SK-N-MC (cell line): ENCODE measurements around the gene FUT8.

ENCODE experiments used
- DNase-seq: peaks from one replicate; pipeline ENCODE4 v3.0.0-alpha.2; 2011; ENCODE audit warnings: low read depth, low spot score
- H3K27ac ChIP-seq: fragments of 200-600 bp; sonication (generic); 2 replicates; pipeline ENCODE4 v1.5.1; 2016; ENCODE audit warnings: mixed run types
- H3K36me3 ChIP-seq: fragments of 200-600 bp; sonication (generic); 2 replicates; pipeline ENCODE4 v1.6.1; 2017; ENCODE audit warnings: antibody characterized with exemption, low read length, mixed read lengths; ENCODE audit not compliant: insufficient read depth
- H3K4me3 ChIP-seq: fragments of 200-600 bp; sonication (generic); 2 replicates; pipeline ENCODE4 v1.5.1; 2016
- H3K9ac ChIP-seq: fragments of 200-600 bp; sonication (generic); 2 replicates; pipeline ENCODE4 v1.8.0; 2017; ENCODE audit warnings: mixed run types, mixed read lengths; ENCODE audit not compliant: insufficient read length
- H3K9me3 ChIP-seq: fragments of 200-600 bp; sonication (generic); 2 replicates; pipeline ENCODE4 v1.6.1; 2017; ENCODE audit warnings: low read depth, mild to moderate bottlenecking, antibody characterized with exemption, low read length, moderate library complexity, mixed read lengths
- EZH2 ChIP-seq: fragments of 200-600 bp; sonication (generic); IDR thresholded peaks from one replicate; pipeline ENCODE4 v1.6.1; 2017; ENCODE audit warnings: antibody characterized with exemption
- FOXP2 ChIP-seq: optimal IDR thresholded peaks from 2 replicates; pipeline ENCODE3; 2011; ENCODE audit warnings: mild to moderate bottlenecking, moderate library complexity; ENCODE audit not compliant: insufficient read depth; ENCODE audit errors: extremely low read length, control extremely low read depth
- POLR2AphosphoS5 ChIP-seq: IDR thresholded peaks from 2 replicates; pipeline ENCODE4 v1.6.1; 2012; ENCODE audit warnings: mild to moderate bottlenecking, low read depth, low read length, borderline replicate concordance

The FUT8 gene

DNA sequence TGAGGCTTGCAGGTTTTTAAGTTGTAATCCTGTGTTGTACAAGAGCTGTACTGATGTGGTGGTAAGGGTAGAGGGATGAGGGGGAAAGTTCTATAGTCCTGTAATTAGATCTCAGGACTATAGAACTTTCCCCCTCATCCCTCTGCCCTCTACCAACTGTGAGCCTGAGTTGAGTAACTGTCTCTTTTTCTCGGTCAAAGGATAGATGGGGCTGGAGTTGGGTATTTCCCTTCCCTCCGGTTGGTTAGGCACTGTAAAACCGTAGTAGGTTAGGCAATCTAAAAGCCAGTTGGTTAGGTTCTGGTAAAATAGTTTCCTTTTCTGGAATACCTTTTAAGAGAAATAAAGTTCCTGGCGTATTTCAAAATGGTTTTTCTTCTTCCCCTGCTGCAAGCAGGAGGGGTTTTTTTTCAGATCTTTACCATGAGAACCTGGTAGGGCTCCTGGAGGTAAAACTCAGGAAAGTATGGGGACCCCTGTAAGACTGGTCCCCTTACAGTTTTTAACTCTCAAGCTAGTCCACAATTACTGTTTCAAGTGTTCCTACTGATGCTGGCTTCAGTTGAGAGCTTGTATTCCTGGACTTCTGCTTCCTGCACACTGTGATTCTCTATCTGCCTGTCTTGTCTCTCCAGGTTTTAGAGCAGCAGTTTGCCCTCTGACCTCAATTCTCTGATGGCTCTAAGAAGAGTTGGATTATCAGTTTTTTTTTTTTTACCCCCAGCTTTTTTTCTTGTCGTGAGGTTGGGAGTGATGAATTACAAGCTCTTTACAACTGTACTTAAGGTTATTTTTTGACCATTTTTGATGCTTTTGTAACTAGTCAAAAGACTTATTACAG lies 58.7 kb downstream of the FUT8 start:
- H3K4me3 ChIP-seq = peak overlapping the region; percentile 20; the same call in 1 of the 2 replicates
- H3K36me3 ChIP-seq = peaks cover 15% of the 10 kb centered on the region; the same call in 1 of the 2 replicates
- no peaks in the 10 kb centered on the region for H3K9me3 ChIP-seq
- TF ChIP-seq FOXP2 (no peak), EZH2 (no peak), POLR2AphosphoS5 (no peak)
- no peak overlapping the region for H3K9ac ChIP-seq
- DNase-seq = no peak
- H3K27ac ChIP-seq = peak overlapping the region; percentile 65

DNA sequence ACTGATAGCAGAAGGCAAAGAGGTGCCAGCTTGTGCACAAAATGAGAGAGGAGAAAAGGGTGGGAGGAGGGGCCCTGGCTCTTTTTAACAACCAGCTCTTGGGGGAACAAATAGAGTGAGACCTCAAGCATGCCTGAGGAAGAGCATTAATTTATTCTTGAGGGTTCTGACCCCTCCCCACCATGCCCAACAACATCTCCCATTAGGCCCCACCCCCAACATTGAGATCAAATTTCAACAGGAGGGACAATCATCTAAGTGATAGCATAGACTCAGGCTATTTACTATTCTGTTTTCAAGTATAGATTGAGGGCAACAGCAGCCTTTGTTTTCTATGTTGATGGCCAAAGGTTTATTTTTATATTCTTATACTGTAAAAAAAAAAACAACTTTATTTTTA lies 59.7 kb downstream of the FUT8 start:
- Histone ChIP-seq H3K4me3 (0 out of 2 replicates have a peak overlapping the region, but pooled peaks have one; percentile 20), H3K27ac (peak overlapping the region; percentile 65; the same call in 1 of the 2 replicates), H3K9me3 (no peaks in the 10 kb centered on the region), H3K9ac (no peak overlapping the region), H3K36me3 (peaks cover 11% of the 10 kb centered on the region; the same call in 1 of the 2 replicates)
- TF ChIP-seq EZH2 = no peak
- TF ChIP-seq POLR2AphosphoS5 = no peak
- TF ChIP-seq FOXP2 = no peak
- no peak for DNase-seq

DNA sequence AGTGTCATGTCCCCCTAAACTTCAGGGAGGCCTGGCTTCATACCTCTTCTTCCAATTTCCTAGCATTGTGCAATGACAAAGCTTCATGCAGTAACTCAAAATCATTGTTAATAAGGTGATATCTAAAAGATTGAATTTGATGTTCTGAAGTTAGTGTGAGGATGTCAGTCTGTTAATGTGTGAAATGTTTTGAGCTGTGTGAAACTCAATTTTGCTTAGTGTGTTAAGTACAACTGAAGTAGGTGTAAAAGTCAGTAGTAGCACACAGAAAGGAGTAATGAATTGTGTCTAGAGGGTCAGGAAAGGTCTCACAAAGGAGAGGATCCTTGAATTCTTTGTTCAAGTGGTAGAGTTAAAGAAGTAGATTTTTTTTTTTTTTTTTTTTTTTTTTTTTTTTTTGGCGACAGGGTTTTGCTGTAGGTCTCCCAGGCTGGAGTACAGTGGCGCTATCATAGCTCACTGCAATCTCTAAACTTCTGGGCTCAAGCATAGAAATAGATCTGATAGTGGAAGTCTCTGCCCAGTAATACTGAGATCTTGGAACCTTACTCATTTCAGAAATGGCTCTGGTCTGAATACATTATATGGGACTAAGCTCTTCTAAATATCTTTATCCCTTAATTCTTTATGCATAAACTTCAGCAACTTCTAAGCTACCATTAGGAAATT lies 63.9 kb downstream of the FUT8 start:
- TF ChIP-seq POLR2AphosphoS5 (no peak), EZH2 (no peak), FOXP2 (no peak)
- no peak overlapping the region for H3K4me3 ChIP-seq
- no peaks in the 10 kb centered on the region for H3K9me3 ChIP-seq
- no peak for DNase-seq
- H3K36me3 ChIP-seq = peaks cover 18% of the 10 kb centered on the region; the same call in 1 of the 2 replicates
- H3K9ac ChIP-seq = no peak overlapping the region
- H3K27ac ChIP-seq = no peak overlapping the region

DNA sequence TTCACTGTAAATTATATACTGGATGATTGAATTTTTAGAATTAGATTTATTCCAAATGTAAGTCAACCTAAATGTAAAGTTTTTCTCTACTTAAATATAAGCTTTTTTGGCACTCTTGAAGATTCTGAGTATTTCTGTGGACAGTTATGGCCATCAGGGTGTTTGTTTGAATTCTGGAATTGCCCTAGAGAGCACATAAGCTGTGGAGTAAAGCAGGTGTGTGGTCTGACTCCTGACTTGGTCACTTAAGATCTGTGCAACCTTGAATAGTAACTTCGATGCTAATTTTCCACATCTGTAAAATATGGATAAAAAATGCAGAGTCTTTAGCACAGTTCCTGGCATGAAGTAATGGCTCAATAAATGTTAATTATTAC lies 64.4 kb downstream of the FUT8 start:
- no peak overlapping the region for H3K9ac ChIP-seq

GRCh38 chr14:65478017-65478416 lies 65.5 kb downstream of the FUT8 start:
- Histone ChIP-seq H3K9ac (no peak overlapping the region), H3K36me3 (peaks cover 26% of the 10 kb centered on the region), H3K4me3 (no peak overlapping the region), H3K27ac (no peak overlapping the region; the same call in 1 of the 2 replicates), H3K9me3 (no peaks in the 10 kb centered on the region)
- no peak for TF ChIP-seq FOXP2
- TF ChIP-seq POLR2AphosphoS5 = no peak
- no peak for TF ChIP-seq EZH2
- no peak for DNase-seq

More for the DNA sequence above, 64.4 kb downstream of the FUT8 start:
- no peak overlapping the region for H3K27ac ChIP-seq
- no peak for DNase-seq
- TF ChIP-seq FOXP2 = no peak
- TF ChIP-seq EZH2 = no peak
- TF ChIP-seq POLR2AphosphoS5 = no peak
- H3K9me3 ChIP-seq = no peaks in the 10 kb centered on the region
- H3K36me3 ChIP-seq = peaks cover 18% of the 10 kb centered on the region; the same call in 1 of the 2 replicates
- no peak overlapping the region for H3K4me3 ChIP-seq

DNA sequence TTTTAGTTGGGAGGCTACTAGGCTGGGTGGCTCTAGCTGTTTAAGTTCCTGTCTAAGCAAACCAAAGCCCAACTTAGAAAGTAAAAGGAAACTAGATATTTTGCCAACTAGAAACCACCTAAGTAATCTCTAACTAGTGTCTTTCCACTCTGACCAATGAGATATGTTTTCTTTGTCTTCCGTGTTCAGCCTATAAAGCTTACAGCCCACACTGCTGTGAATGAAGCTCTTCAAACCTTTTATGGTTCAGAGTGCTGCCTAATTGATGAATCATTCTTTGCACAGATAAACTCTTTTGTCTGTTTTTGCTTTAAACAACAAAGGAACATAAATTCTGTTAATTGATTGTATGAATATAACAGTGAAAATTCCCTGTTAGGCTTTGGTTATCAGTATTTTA lies 66.1 kb downstream of the FUT8 start:
- Histone ChIP-seq H3K9ac (no peak overlapping the region), H3K27ac (peak overlapping the region; percentile 18; the same call in 1 of the 2 replicates), H3K36me3 (peaks cover 26% of the 10 kb centered on the region), H3K9me3 (no peaks in the 10 kb centered on the region), H3K4me3 (no peak overlapping the region)
- no peak for DNase-seq
- TF ChIP-seq POLR2AphosphoS5 = no peak
- TF ChIP-seq FOXP2 = no peak
- no peak for TF ChIP-seq EZH2

DNA sequence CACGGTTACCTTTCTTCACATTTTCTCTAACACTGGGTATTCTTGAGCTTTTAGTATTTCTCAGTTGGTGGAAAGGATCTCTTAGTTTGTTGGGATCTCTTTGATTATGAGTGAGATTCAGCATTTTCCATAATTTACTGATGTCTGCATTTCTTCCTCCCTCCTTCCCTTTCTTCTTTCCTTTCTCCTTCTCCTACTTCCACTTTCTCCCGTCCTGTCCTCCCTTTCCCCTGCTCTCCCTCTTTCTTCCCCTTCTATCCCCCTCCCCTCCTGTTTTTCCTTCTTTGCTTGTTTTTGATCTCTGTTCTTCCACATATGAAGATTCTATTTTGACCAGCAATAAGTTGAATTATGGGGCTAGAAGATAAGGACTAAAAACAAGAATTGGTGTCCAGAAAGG lies 66.9 kb downstream of the FUT8 start:
- no peak overlapping the region for H3K9ac ChIP-seq
- H3K36me3 ChIP-seq = peaks cover 29% of the 10 kb centered on the region
- TF ChIP-seq FOXP2 = no peak
- TF ChIP-seq EZH2 = no peak
- no peak for TF ChIP-seq POLR2AphosphoS5
- no peak for DNase-seq
- H3K4me3 ChIP-seq = no peak overlapping the region
- H3K9me3 ChIP-seq = no peaks in the 10 kb centered on the region
- H3K27ac ChIP-seq = no peak overlapping the region

GRCh38 chr14:65482757-65483438 lies 70.4 kb downstream of the FUT8 start:
- no peaks in the 10 kb centered on the region for H3K9me3 ChIP-seq
- TF ChIP-seq EZH2 (no peak), POLR2AphosphoS5 (no peak), FOXP2 (no peak)
- H3K27ac ChIP-seq = no peak overlapping the region

More at GRCh38 chr14:65482757-65483438, 70.4 kb downstream of the FUT8 start:
- Histone ChIP-seq H3K4me3 (no peak overlapping the region), H3K9ac (no peak overlapping the region), H3K36me3 (peaks cover 27% of the 10 kb centered on the region)
- DNase-seq = no peak
